GM12864 (cell line): ENCODE results near the gene CD47.

Experiments
- DNase-seq: peaks from one replicate; pipeline ENCODE4 v3.0.0-alpha.2; 2011; ENCODE audit warnings: low read depth
- H3K4me3 ChIP-seq: 2 replicates; pipeline ENCODE4 v1.5.1; 2011; ENCODE audit warnings: mild to moderate bottlenecking, low read depth, low read length, control low read depth
- TF ChIP-seq, protein P1 (sequence below): IDR thresholded peaks from 2 replicates; pipeline ENCODE4 v1.5.1; 2011; ENCODE audit warnings: low read depth, mild to moderate bottlenecking, moderate library complexity, low read length, control low read depth, inconsistent platforms; ENCODE audit errors: missing control alignments

Gene CD47

DNA sequence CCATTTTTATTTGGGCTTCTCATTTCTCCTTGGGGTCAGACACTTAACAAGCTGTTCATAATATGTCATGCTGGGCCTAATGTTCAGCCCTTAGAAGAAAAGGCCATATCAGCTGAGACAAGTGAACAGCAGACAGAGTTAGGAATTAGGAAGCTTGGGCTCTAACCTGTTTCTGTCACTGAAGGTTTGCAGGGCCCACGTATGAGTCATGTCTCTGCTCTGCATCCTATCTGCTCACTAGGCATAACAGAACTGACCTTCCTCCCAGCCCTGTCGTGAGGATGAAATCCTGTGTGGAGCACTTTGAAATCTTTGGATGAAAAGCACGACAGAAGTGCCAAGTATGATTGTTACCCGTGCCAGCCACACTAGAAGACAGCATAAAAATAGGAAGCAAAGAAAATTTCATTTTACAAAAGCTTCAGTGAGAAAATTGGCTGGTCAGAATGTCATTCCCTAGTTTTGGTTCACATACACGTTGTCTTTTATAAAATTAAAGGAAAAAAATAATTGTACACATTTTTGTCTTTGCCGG is 26.5 kb upstream of the CD47 start:
- TF ChIP-seq, protein P1, sequence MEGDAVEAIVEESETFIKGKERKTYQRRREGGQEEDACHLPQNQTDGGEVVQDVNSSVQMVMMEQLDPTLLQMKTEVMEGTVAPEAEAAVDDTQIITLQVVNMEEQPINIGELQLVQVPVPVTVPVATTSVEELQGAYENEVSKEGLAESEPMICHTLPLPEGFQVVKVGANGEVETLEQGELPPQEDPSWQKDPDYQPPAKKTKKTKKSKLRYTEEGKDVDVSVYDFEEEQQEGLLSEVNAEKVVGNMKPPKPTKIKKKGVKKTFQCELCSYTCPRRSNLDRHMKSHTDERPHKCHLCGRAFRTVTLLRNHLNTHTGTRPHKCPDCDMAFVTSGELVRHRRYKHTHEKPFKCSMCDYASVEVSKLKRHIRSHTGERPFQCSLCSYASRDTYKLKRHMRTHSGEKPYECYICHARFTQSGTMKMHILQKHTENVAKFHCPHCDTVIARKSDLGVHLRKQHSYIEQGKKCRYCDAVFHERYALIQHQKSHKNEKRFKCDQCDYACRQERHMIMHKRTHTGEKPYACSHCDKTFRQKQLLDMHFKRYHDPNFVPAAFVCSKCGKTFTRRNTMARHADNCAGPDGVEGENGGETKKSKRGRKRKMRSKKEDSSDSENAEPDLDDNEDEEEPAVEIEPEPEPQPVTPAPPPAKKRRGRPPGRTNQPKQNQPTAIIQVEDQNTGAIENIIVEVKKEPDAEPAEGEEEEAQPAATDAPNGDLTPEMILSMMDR, result no peak
- no peak for DNase-seq
- no peak overlapping the region for H3K4me3 ChIP-seq

DNA sequence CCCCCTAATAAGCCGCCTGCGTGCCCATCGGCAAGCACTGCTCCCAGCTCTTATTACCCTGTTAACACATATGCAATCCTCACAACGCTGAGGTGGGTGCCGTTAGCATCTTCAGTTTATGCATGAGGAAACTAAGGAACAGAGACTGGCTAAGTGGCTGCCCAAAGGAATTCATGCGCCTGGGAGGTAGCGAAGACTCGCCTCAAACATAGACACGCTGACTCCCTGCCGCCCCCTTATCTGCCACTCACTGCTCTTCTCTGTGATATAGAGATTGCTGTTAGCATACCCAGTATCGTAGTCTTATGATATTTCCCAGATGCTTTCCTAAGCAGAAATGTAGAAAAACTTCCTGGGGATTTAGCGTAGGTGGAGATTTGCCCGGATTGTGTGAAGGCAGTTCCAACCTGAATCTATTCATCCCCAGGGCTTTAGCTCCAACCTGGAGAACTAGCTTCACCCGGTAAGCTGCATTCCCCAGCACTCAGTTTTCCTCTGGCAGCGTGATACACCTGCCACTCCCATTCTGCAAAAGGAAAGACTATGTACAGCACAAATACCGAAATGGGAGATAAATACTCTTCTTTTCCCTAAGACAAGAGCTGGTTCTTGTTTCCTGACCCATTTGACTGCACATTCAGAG is 23.7 kb upstream of the CD47 start:
- TF ChIP-seq, protein P1, result no peak
- no peak overlapping the region for H3K4me3 ChIP-seq
- DNase-seq, result no peak

DNA sequence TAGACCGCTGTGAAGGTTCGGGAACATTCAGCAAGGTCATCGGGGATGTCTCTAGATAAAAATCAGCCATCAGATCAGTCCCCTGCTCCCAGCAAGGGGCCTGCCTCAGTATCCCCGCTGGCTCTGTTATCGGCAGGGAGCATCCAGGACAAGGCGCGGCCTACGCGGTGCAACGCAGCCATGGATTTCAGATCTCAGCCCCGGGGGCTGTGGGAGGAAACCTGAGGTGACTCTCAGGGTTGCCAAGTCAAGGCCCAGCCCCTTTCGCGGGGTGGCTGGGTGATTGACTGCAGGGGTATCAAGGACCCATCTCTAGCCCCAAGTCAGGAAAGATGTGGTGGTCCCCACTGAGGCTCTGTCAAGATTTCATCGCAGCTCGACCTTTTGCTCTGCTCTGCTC is 23.1 kb upstream of the CD47 start:
- no peak for DNase-seq
- no peak overlapping the region for H3K4me3 ChIP-seq
- TF ChIP-seq, protein P1, result no peak

DNA sequence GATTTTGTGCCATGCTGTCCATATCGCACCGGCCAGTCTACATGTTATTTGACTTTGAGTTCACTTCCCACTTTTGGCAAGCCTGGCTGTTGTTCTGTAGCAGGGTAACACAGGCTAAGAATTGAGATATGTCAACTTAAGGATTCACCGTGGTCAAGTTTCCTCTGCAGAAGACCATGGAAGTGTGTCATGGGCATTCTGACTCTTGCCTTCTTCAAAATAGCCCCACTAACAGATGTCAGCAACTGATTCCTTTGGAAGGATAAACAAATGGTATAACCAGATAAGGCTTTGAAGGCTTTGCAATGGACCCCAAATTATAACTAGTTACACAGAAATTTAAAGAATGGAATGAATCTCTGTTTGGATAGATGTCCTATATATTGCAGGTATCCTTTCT is 20.1 kb upstream of the CD47 start:
- TF ChIP-seq, protein P1, result no peak
- DNase-seq, result no peak
- H3K4me3 ChIP-seq, result no peak overlapping the region

DNA sequence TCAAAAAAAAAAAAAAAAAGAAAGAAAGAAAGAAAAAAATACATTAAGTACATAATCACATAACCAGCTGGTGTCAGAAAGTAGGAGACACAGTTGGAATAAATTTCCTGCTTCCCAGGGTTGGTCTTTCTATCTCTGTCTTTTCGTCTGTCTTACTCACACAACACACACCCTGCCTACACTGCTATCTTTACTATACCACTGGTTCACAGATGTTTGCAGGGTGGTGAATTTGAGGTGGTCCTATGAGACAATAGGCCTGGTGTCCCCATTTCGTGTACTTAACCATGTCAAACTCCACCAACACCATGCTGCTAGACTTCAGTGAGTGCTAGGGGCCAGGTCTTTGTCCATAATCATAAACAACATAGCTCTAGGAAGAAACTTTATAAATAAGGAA is 17.6 kb upstream of the CD47 start:
- H3K4me3 ChIP-seq, result no peak overlapping the region
- DNase-seq, result no peak
- TF ChIP-seq, protein P1, result no peak

DNA sequence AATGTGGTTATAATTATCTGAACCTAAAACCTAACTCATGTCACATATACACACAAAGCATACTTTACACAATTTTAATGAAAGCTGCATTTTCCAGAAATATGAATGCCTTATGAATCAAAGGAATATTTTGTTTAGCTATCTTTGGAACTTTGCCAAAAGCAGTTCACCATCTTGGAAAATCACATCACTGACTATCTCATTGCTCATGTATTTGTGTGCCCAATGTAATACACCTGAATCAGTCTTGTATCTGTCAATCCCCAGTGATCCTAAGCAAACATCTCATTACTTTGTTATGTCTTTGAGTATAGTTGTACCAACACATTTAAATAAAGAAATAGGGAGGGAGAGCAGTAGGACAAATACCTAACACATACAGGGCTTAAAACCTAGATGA is 15.6 kb upstream of the CD47 start:
- no peak overlapping the region for H3K4me3 ChIP-seq
- no peak for DNase-seq
- TF ChIP-seq, protein P1, result no peak

DNA sequence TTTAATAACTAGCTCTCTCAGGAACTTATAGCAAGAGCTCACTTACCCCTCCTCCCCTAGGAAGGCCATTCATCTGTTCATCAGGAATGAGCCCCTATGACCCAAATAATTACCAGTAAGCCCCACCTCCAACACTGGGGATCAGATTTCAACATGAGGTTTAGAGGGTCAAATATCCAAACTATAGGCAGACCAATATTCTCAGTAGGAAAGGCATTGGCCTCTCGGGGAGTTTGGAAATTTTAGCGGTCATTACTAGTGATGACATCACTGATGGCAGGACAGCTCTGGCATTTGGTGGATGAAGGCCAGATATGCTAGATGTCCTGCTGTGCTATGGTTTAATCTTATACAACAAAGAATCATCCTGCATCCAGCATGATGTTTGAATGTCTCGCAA is 15.2 kb upstream of the CD47 start:
- no peak for DNase-seq
- H3K4me3 ChIP-seq, result no peak overlapping the region
- TF ChIP-seq, protein P1, result no peak
